ENCODE results near the gene CCR9.

CCR9 gene

DNA sequence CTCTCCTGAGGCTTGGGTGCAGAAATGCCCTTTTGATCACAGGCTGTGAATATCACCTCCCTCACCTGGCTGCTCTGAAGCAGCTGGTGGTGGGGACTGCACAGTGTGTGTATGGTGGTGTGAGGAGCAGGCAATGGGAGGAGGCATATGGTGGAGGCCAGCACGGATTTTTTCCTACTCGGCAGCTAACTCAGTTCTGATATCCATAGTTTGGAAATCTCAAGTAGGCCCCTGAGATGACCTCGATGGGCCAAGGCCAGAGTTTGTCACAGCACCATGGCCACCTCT, 35.6 kb downstream of the CCR9 start:
- H3K36me3 ChIP-seq (ENCODE audit: low read length) = no peaks in the 10 kb centered on the region
- no peak overlapping the region for H2AFZ ChIP-seq (ENCODE audit: low read depth, low read length, severe bottlenecking)
- no peaks in the 10 kb centered on the region for H3K9me2 ChIP-seq (replicated peaks; ENCODE audit: insufficient read depth, low read length)
- H3K27ac ChIP-seq (ENCODE audit: low read depth, low read length) = no peak overlapping the region
- no peaks in the 10 kb centered on the region for H3K9me3 ChIP-seq (ENCODE audit: insufficient read depth, low read length)
- no peaks in the 10 kb centered on the region for H4K20me1 ChIP-seq (ENCODE audit: low read depth, low read length)
- TF ChIP-seq, protein P1, sequence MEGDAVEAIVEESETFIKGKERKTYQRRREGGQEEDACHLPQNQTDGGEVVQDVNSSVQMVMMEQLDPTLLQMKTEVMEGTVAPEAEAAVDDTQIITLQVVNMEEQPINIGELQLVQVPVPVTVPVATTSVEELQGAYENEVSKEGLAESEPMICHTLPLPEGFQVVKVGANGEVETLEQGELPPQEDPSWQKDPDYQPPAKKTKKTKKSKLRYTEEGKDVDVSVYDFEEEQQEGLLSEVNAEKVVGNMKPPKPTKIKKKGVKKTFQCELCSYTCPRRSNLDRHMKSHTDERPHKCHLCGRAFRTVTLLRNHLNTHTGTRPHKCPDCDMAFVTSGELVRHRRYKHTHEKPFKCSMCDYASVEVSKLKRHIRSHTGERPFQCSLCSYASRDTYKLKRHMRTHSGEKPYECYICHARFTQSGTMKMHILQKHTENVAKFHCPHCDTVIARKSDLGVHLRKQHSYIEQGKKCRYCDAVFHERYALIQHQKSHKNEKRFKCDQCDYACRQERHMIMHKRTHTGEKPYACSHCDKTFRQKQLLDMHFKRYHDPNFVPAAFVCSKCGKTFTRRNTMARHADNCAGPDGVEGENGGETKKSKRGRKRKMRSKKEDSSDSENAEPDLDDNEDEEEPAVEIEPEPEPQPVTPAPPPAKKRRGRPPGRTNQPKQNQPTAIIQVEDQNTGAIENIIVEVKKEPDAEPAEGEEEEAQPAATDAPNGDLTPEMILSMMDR (IDR thresholded peaks at IDR 0.05; ENCODE audit: insufficient read depth, low read length, poor library complexity, severe bottlenecking) = no peak
- no peak for TF ChIP-seq EZH2phosphoT487 (conservative IDR thresholded peaks at IDR 0.05; ENCODE audit: low read length)
- no peaks in the 10 kb centered on the region for H3K27me3 ChIP-seq (ENCODE audit: low read length)
- H3K79me2 ChIP-seq (ENCODE audit: insufficient read depth, low read length) = no peaks in the 10 kb centered on the region
- H3K4me2 ChIP-seq (ENCODE audit: low read depth, low read length, poor library complexity, severe bottlenecking) = no peak overlapping the region
- H3K4me3 ChIP-seq (ENCODE audit: insufficient read depth, low read length, poor library complexity, severe bottlenecking) = no peak overlapping the region
- H3F3A ChIP-seq (ENCODE audit: insufficient read depth) = no peaks in the 10 kb centered on the region
- no peak overlapping the region for H3K9ac ChIP-seq (ENCODE audit: low read length)

DNA sequence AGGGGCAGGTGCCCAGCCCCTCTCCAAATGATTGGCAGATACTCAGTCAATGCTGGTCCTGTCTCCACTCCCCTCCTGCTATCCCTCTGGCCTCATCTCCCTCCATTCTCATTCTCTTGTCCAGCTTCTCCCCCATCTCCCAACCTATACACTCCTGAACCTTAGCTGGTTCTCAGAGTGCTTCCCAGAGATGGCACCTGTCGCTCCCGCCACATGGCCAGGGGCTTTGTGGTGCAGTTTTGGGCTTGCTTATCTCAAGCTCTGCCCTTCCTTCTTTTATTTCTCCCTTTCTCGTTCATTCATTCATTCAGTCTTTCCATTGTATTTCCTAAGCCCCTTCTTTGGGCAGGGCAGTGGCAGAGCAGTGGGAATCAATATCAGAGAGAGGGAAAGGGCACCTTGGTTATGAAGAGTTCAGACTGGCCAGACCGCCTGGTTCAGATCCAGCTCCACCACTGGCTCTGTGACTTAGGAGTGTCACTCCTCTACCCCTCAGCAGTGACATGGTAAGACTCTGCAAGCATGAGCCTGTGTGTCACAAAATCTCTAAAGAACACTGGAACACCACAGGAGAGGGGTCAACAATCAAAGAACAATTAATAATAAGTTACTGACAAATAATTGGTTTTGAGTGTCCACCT, 36.7 kb downstream of the CCR9 start:
- H3K27me3 ChIP-seq (ENCODE audit: low read length) = no peaks in the 10 kb centered on the region
- no peak overlapping the region for H3K9ac ChIP-seq (ENCODE audit: low read length)
- no peak overlapping the region for H2AFZ ChIP-seq (ENCODE audit: low read depth, low read length, severe bottlenecking)
- H3K9me3 ChIP-seq (ENCODE audit: insufficient read depth, low read length) = no peaks in the 10 kb centered on the region
- TF ChIP-seq EZH2phosphoT487 (conservative IDR thresholded peaks at IDR 0.05; ENCODE audit: low read length) = no peak
- TF ChIP-seq, protein P1 (IDR thresholded peaks at IDR 0.05; ENCODE audit: insufficient read depth, low read length, poor library complexity, severe bottlenecking) = no peak
- H3K9me2 ChIP-seq (replicated peaks; ENCODE audit: insufficient read depth, low read length) = no peaks in the 10 kb centered on the region
- no peaks in the 10 kb centered on the region for H3K36me3 ChIP-seq (ENCODE audit: low read length)
- H3K79me2 ChIP-seq (ENCODE audit: insufficient read depth, low read length) = no peaks in the 10 kb centered on the region
- no peak overlapping the region for H3K4me3 ChIP-seq (ENCODE audit: insufficient read depth, low read length, poor library complexity, severe bottlenecking)
- no peak overlapping the region for H3K4me2 ChIP-seq (ENCODE audit: low read depth, low read length, poor library complexity, severe bottlenecking)
- no peaks in the 10 kb centered on the region for H4K20me1 ChIP-seq (ENCODE audit: low read depth, low read length)
- no peaks in the 10 kb centered on the region for H3F3A ChIP-seq (ENCODE audit: insufficient read depth)
- no peak overlapping the region for H3K27ac ChIP-seq (ENCODE audit: low read depth, low read length)

DNA sequence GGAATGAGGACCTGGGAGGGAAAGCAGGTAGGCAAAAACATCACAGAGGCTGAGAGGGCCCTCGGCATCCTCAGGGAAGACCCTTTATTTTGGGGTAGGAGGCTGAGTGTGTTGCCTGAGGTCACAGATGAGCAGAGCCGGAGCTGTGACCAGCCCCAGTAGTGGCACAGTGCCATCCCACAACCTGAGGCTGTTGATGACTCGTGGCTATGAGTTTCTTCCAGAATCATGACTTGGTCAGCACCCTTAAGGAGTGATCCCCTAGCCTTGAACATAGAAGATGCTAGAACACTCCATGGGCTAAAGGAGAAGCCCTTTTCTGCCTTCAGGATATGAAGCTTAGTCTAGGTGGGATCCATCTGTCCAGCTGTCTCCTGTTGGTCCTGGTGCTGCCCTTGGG, 37.4 kb downstream of the CCR9 start:
- Histone ChIP-seq H3K79me2 (ENCODE audit: insufficient read depth, low read length) (no peaks in the 10 kb centered on the region), H2AFZ (ENCODE audit: low read depth, low read length, severe bottlenecking) (no peak overlapping the region), H3K9me3 (ENCODE audit: insufficient read depth, low read length) (no peaks in the 10 kb centered on the region), H3F3A (ENCODE audit: insufficient read depth) (no peaks in the 10 kb centered on the region), H3K36me3 (ENCODE audit: low read length) (no peaks in the 10 kb centered on the region), H3K9me2 (replicated peaks; ENCODE audit: insufficient read depth, low read length) (no peaks in the 10 kb centered on the region), H3K9ac (ENCODE audit: low read length) (no peak overlapping the region), H3K27me3 (ENCODE audit: low read length) (no peaks in the 10 kb centered on the region), H3K27ac (ENCODE audit: low read depth, low read length) (no peak overlapping the region), H3K4me3 (ENCODE audit: insufficient read depth, low read length, poor library complexity, severe bottlenecking) (no peak overlapping the region), H4K20me1 (ENCODE audit: low read depth, low read length) (no peaks in the 10 kb centered on the region), H3K4me2 (ENCODE audit: low read depth, low read length, poor library complexity, severe bottlenecking) (no peak overlapping the region)
- TF ChIP-seq, protein P1 (IDR thresholded peaks at IDR 0.05; ENCODE audit: insufficient read depth, low read length, poor library complexity, severe bottlenecking) = no peak
- TF ChIP-seq EZH2phosphoT487 (conservative IDR thresholded peaks at IDR 0.05; ENCODE audit: low read length) = no peak
